NCI-H1092 (cell line): ENCODE data around the gene TAS1R2.
"Not testable (repeated sequence)": the region's sequence is repeated elsewhere in the genome, so short reads cannot be mapped to it uniquely, and the experiment has no call there.

Experiments used
- DNase-seq: peaks from one replicate; lab custom pipeline; 2025; lab: John Stamatoyannopoulos, UW

Gene TAS1R2

GRCh38 chr1:18883636-18884418, 24.4 kb upstream of the TAS1R2 start:
- DNase-seq = peak; percentile 46

- DNase-seq = no peak
Measured at GRCh38 chr1:18883079-18883478, 23.6 kb upstream of the TAS1R2 start.

- no peak for DNase-seq
Measured at GRCh38 chr1:18882486-18882885, 23.0 kb upstream of the TAS1R2 start.

- DNase-seq = no peak
Measured at GRCh38 chr1:18881642-18882431, 22.4 kb upstream of the TAS1R2 start.

- no peak for DNase-seq
Measured at GRCh38 chr1:18881164-18881563, 21.7 kb upstream of the TAS1R2 start.

GRCh38 chr1:18880585-18880984, 21.1 kb upstream of the TAS1R2 start:
- no peak for DNase-seq

- peak; percentile 51 for DNase-seq
Measured at GRCh38 chr1:18879791-18880309, 20.4 kb upstream of the TAS1R2 start.

- DNase-seq = no peak
Measured at GRCh38 chr1:18879215-18879790, 19.8 kb upstream of the TAS1R2 start.

GRCh38 chr1:18878538-18879214, 19.2 kb upstream of the TAS1R2 start:
- no peak for DNase-seq

- no peak for DNase-seq
Measured at GRCh38 chr1:18877282-18877681, 17.8 kb upstream of the TAS1R2 start.

GRCh38 chr1:18876210-18876609, 16.8 kb upstream of the TAS1R2 start:
- DNase-seq = no peak

GRCh38 chr1:18875796-18876128, 16.3 kb upstream of the TAS1R2 start:
- no peak for DNase-seq

GRCh38 chr1:18875107-18875795, 15.8 kb upstream of the TAS1R2 start:
- DNase-seq = peak; percentile 61

GRCh38 chr1:18874600-18874999, 15.1 kb upstream of the TAS1R2 start:
- DNase-seq = no peak

- no peak for DNase-seq
Measured at GRCh38 chr1:18874036-18874435, 14.6 kb upstream of the TAS1R2 start.

- no peak for DNase-seq
Measured at GRCh38 chr1:18872071-18872611, 12.7 kb upstream of the TAS1R2 start.

GRCh38 chr1:18871401-18872070, 12.1 kb upstream of the TAS1R2 start:
- DNase-seq = no peak

GRCh38 chr1:18870957-18871356, 11.5 kb upstream of the TAS1R2 start:
- DNase-seq = no peak

GRCh38 chr1:18870595-18870865, 11.1 kb upstream of the TAS1R2 start:
- not testable (repeated sequence) for DNase-seq

GRCh38 chr1:18869847-18870594, 10.6 kb upstream of the TAS1R2 start:
- DNase-seq = no peak
